Measurements from ENCODE around the gene EEPD1.
"Not testable (repeated sequence)": the region's sequence is repeated elsewhere in the genome, so short reads cannot be mapped to it uniquely, and the experiment has no call there.

Gene EEPD1

DNA sequence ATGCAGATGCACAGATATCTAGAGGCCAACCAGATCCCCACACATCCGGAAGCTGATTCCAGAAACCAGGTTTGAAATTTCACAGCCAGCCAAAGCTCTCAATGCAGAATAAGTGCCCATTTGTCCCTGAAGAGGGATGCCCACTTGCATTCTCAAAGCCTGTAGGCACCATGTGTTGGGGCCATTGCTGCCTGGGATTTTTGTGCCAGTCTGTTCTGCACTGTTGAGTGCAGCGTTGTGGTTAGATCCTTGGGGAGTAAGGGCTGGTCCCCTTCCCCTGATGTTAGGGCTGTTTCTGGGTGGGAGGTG lies 62.4 kb downstream of the EEPD1 start:
- no peak for DNase-seq (ENCODE audit: low spot score)

GRCh38 chr7:36216063-36216684 lies 63.1 kb downstream of the EEPD1 start:
- DNase-seq (ENCODE audit: low spot score), result peak; percentile 28

DNA sequence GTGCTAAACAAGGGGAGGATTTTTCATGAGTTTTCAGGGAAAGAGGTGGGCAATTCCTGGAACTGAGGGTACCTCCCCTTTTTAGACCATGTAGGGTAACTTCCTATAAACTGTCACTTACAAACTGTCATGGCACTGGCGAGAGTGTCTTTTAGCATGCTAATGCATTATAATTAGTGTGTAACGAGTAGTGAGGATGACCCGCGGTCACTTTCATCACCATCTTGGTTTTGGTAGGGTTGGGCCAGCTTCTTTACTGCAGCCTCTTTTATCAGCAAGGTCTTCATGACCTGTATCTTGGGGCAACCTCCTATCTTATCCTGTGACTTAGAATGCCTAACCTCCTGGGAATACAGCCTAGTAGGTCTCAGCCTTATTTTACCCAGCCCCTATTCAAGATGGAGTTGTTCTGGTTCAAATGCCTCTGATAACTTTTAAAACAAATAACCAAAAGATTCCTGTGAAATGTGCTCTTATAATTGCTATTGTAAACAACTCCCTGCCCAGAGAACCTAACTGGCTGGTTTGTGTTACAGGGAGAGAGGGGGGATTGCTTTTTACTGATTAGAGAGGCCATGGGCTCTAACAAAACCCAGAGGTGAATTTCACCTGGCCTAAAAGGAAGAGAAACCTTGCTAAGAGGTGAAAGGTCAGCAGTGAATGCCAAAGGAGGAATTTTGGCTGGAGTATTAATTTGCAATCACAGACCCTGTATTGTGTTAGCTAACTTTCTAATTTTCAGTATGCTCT lies 64.3 kb downstream of the EEPD1 start:
- no peak for DNase-seq (ENCODE audit: low spot score)

DNA sequence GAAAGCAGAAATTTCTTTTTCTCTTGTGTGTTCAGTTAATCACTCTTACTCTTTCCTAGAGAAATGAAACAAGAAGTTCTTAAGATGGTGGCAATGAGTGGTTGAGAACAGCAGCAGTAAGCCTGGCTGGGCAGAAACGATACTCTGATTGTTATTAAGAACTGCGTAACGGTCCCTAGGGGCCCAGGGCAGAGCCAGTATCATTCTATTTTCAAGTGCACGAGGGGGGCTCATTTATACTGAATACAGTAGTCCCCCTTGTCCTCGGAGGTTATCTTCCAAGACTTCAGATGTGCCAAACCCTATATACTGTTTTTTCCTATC lies 64.9 kb downstream of the EEPD1 start:
- no peak for DNase-seq (ENCODE audit: low spot score)

DNA sequence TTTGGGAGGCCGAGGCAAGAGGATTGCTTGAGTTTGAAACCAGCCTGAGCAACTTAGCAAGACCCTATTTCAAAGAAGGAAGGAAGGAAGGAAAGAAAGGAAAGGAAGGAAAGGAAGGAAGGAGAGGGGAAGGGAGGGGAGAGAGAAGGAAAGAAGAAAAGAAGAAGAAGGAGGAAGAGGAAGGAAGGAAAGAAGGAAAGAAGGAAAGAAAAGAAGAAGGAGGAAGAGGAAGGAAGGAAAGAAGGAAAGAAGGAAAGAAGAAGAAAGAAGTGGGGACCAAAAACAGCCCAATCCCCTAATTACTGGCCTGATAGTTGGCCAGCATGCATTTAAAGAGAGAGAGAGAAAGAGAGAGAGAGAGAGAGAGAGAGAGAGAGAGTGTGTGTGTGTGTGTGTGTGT lies 66.4 kb downstream of the EEPD1 start:
- no peak for DNase-seq (ENCODE audit: low spot score)

DNA sequence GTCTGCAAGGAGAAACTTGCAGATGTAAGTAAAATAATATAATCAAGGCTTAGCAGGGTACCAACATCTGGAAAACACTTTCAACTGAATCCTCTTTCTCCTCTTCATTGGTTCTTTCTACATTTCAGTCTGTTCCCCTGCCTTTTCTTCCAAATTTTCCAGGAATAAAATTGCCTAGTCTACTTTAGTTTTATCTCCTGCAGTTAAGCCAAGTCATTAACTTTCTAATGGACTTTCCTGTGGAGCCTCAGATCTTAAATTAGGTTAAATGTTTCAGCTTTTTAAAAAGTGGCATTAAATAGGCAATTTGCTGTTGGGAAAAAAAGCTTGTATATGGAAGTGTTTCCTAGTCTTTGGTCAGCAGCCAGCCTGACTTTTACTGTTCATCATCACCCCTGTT lies 70.8 kb downstream of the EEPD1 start:
- no peak for DNase-seq (ENCODE audit: low spot score)

DNA sequence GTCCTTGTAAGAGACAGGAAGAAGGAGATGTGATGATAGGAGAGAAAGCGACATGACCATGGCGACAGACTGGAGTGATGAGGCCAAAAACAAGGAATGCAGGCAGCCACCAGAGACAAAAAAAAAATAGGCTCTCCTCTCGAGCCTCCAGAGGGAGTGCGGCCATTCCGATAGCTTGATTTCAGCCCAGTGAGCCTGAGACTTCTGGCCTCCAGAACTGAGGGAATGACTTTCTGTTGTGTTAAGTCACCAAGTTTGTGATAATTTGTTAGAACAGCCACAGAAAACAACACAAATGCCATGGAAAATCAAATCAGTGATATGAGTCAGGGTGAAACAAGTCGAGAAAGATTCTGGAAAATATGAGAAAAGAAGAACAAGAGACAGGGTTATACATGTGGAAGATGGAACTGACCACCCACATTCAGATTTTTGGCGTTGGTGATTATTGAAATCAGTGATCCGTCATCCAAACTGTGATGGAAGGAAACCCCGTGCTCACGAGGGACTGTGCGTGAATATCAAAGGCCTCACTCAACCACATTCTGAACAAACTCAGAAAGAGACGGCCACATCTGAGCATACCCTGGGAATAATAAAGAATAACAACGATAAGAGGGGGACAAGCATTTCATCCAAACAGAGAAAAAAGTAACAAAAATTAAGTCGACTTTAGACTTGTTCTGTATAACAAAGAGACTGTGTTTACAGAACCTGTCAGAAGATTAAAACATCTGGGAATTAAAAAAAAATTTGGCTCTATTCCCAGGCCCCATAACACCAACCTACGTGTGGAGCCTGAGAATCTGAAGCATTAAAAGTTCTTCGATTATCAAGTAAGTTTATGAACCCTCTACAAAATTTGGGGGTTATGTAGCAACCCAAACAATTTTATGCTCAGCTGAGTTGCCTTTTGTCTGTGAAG lies 72.1 kb downstream of the EEPD1 start:
- no peak for DNase-seq (ENCODE audit: low spot score)

DNA sequence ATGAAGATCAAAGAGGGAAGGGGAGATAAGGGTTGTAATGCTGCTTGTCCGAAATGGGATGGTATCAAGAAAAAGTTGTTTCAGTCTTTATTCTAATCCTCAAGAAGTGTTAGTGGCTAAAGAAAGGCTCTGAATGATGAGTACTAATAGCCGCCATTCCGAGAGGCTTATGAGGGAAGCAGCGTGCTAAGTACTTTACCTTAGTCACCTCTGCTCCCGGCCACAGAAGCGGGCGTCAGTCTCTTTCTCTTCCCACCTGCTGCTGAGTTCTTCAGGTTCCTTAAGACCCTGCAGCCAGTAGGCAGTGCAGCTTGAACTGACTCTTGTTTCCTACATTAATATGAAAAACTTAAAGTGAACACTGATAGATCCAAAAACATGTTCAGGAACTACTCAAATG lies 73.1 kb downstream of the EEPD1 start:
- DNase-seq (ENCODE audit: low spot score), result no peak

GRCh38 chr7:36227223-36227622 lies 74.2 kb downstream of the EEPD1 start:
- no peak for DNase-seq (ENCODE audit: low spot score)

DNA sequence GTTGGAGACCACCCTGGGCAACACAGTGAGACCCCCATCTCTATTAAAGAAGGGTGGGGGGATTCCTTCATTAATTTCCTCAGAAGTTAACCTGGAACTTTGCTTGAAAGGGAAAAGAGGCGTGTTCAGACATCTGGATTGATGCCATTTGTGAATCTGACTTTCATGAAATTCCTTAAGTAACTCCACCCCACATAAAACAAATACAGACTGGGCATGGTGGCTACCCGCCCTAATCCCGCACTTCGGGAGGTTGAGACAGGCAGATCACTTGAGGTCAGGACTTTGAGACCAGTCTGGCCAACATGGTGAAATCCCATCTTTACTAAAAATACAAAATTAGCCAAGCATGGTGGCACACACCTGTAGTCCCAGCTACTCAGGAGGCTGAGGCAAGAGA lies 75.0 kb downstream of the EEPD1 start:
- DNase-seq (ENCODE audit: low spot score), result no peak

- DNase-seq (ENCODE audit: low spot score), result no peak
Measured at GRCh38 chr7:36231406-36231805, 78.4 kb downstream of the EEPD1 start.

- DNase-seq (ENCODE audit: low spot score), result no peak
Measured at GRCh38 chr7:36232555-36232954, 79.5 kb downstream of the EEPD1 start.

DNA sequence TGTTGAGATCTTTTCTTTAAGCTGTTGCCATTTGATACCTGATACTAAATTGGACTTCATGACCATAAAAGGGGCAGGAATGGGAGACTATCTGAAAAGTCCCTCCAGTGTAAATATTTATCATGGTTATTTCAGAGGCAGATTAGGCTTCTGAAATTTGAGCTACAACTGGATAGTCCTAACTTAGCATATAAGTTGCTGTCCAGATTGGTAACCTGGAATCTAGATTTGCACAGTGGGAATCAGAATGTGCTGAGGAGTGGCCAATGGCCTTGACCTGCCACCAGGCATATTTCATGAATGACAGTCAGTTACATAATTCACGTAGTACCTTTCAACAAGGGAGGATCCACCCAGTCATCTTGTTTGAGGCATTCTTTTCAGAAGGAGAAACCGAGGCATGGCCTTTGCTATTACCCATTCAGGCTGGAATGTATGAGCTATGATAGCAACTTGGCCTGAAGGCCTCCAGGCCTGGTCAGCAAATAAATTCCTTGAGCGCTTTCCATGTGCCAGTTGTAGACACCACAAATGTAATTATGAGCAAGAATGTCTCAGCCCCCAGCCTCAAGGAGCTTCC lies 80.0 kb downstream of the EEPD1 start:
- no peak for DNase-seq (ENCODE audit: low spot score)

GRCh38 chr7:36236073-36236472 lies 83.0 kb downstream of the EEPD1 start:
- no peak for DNase-seq (ENCODE audit: low spot score)

DNA sequence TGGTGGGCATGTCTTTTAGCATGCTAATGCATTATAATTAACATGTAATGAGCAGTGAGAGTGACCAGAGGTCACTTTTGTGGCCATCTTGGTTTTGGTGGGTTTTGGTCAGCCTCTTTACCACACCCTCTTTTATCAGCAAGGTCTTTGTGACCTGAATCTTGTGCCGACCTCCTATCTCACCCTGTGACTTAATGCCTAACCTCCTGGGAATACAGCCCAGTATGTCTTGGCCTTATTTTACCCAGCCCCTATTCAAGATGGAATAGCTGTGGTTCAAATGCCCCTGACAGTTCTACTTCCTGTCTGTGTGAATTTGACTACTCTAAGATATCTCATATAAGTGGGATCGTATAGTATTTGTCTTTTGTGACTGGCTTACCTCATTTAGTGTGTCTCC lies 85.1 kb downstream of the EEPD1 start:
- DNase-seq (ENCODE audit: low spot score), result no peak

DNA sequence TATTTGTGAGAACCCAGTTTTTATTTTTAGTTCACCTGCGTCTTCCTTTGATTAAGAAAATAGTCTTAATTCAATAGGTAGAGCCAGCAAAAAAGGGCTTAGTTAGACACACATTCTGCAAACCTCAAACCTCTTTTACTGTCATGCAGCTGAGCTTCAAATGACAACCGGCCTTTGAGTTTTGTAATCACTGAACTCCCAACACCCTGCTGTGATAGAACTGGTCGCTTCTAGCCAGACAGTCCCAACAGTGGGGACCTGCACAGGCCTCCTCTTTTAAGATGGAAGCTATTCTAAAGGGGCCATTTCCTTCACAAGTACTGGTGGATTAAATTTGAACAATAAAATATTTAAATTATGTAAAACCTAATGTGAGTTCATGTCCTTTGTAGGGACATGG lies 90.3 kb downstream of the EEPD1 start:
- not testable (repeated sequence) for DNase-seq (ENCODE audit: low spot score)

GRCh38 chr7:36244001-36244400 lies 90.9 kb downstream of the EEPD1 start:
- not testable (repeated sequence) for DNase-seq (ENCODE audit: low spot score)

DNA sequence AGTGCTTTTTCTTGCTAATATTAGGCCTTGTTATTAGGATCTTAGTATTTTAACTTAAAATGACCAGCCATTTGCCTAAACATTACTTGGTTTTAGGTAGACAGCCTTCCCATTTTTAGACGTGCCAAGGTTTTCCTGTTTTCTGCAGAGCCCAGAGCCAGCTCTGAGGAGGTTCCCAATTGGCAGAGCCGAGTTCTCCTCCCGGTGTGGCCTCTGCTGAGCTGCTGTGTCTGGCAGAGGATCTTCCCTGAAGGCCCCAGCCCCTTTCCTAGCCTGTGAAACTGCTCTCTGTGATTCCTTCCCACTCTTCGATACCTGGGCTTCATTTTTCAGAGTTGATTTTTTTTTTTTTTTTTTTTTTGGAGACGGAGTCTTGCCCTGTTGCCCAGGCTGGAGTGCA lies 91.4 kb downstream of the EEPD1 start:
- no peak for DNase-seq (ENCODE audit: low spot score)

DNA sequence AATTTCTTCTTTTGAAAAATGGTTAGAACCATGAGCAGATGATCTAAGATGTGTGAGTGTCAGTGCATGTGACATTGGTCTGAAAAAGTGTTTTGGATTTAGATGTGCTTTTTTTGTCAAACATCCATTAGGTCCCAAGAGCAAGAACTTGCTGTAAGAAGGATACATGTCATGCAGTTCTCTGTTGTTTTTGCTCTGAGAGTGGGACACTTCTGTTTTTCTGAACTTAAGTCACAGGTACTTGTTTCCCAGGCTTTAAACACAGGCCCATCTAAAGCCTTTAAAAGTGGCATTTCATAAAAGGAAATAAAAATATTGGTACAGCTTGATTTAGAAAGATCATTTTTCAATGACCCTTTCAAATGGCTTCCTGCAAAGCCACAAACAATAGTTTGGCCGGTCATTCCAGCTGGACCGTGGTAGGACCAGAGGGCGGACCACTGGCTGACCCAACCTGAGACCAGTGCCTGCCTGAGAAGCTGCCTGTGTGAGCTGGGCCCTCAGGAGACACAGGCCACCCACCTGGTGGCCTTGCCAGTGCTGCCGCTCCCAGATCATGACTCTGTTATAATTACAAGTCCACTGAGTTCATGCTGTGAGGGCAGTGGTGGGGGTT lies 92.7 kb downstream of the EEPD1 start:
- no peak for DNase-seq (ENCODE audit: low spot score)

DNA sequence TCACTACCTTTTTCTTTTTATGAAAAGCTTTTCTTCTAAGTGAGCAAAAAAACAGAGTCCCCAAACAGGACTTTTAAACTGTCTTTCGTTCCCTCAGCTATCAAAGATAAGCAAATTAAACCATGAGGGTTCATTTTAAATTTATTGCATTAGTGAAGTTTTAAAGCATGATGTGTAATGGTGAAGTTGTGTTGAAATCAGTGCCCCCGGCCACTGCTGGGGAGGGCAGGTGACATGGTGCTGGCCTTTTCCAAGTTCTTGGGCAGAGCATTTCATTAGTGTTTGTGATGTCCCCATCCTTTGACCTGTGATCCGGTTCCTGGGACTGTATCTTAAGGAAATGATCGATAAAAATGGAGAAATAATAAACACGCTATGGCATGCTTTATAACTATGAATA lies 96.0 kb downstream of the EEPD1 start:
- no peak for DNase-seq (ENCODE audit: low spot score)

GRCh38 chr7:36253699-36254098 lies 100.6 kb downstream of the EEPD1 start:
- no peak for DNase-seq (ENCODE audit: low spot score)

DNA sequence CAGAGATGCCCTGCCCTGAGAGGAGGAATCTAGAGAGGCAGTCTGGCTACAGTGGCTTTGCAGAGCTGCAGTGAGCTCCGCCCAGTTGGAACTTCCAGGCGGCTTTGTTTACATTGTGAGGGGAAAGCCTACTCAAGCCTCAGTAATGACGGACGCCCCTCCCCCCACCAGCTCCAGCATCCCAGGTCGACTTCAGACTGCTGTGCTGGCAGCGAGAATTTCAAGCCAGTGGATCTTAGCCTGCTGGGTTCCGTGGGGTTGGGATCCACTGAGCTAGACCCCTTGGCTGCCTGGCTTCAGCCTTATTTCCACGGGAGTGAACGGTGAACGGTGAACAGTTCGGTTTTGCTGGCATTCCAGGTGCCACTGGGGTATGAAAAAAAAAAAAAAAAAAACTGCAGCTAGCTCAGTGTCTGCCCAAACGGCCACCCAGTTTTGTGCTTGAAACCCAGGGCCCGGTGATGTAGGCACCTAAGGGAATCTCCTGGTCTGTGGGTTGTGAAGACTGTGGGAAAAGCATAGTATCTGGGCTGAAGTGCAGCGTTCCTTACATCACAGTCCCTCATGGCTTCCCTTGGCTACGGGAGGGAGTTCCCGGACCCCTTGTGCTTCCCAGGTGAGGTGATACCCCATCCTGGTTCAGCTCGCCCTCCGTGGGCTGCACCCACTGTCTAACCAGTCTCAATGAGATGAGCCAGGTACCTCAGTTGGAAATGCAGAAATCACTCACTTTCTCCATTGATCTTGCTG lies 105.6 kb downstream of the EEPD1 start:
- DNase-seq (ENCODE audit: low spot score), result peak; percentile 88
